Measurements from ENCODE around the gene RHCG.

- TF ChIP-seq POLR2A (IDR thresholded peaks at IDR 0.05) (no peak), CTCF (IDR thresholded peaks at IDR 0.05) (no peak)
These were observed 30.4 kb upstream of the RHCG start for GRCh38 chr15:89526601-89527441.

All from adrenal gland (tissue), 5 donors.